CD4-positive, alpha-beta T cell treated with Interferon gamma for 1 hour (primary cell): Measurements from ENCODE around the gene UBASH3A.

Experiments
- DNase-seq: peaks from one replicate; pipeline ENCODE4 v3.0.0-alpha.2; 2020

UBASH3A gene

GRCh38 chr21:42473498-42474042, 69.9 kb downstream of the UBASH3A start:
- DNase-seq: no peak

- DNase-seq: no peak
Observed at GRCh38 chr21:42474043-42474831, 70.5 kb downstream of the UBASH3A start.

DNA sequence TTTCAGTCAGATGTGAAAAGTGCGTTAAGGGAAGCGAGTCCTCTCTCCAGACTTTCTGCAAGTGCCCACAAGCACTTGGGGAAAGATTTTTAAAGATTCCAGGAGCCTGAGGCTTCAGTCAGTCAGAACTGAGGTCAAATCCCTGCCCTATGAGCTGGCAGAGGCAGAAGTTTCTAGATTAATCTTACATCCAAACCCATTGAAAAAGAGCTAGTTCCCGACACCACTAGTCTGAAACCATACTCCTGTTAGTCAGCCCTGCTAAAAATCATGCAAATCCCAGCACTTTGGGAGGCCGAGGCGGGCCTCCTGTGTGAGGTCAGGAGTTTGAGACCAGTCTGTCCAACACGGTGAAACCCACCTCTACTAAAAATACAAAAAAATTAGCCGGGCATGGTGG, 71.3 kb downstream of the UBASH3A start:
- no peak for DNase-seq

GRCh38 chr21:42475526-42476387, 72.1 kb downstream of the UBASH3A start:
- DNase-seq: no peak

GRCh38 chr21:42476388-42477331, 73.0 kb downstream of the UBASH3A start:
- no peak for DNase-seq

DNA sequence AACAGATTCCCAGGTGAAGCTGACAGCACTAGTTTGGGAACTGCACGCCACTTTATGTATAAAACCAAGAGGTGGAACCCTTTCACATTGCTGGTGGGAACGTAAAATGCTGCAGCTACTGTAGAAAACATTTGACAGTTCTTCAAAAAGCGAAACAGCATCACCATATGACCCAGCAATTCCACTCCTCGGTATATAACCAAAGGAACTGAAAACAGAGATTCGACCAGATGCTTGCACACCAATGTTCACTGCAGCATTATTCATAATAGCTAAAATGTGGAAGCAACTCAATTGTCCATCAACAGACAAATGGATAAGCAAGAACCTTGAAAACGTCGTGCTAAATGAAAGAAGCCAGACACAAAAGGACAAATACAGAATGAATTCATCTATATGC, 74.8 kb downstream of the UBASH3A start:
- no peak for DNase-seq

DNA sequence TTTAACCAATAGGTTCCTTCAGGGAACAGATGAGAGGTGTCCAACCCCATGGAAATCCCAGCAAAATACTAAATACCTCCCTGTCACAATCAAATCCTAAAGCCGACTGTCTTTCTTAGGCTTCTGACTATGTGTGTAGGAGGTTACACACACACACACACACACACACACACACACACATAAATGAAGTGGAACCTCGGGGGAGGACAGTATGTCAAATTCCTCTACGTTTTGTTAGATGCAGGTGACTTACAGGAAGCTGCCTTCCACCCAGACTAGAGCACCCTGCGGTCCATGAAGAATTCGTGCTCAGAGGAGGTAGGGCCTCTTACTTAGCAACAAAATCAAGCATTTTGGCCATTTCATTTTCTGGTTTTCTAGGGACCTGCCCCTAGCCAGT, 75.9 kb downstream of the UBASH3A start:
- no peak for DNase-seq

- no peak for DNase-seq
Observed at GRCh38 chr21:42480736-42481135, 77.0 kb downstream of the UBASH3A start.

DNA sequence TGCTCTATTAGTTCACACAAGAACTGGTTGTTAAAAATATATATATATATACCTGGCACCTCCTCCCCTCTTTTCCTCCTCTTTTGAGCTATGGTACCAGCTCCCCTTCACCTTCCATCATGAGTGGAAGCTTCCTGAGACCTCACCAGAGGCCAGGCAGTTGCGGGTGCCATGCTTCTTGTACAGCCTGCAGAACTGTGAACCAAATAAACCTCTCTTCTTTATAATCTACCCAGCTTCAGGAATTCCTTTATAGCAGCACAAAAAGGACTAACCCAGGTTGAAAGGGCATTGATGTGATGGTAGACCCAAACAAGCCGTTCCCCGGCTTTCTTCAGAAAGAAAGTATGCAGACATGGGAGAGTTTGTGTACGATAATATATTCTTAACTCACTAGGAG, 77.5 kb downstream of the UBASH3A start:
- no peak for DNase-seq

DNA sequence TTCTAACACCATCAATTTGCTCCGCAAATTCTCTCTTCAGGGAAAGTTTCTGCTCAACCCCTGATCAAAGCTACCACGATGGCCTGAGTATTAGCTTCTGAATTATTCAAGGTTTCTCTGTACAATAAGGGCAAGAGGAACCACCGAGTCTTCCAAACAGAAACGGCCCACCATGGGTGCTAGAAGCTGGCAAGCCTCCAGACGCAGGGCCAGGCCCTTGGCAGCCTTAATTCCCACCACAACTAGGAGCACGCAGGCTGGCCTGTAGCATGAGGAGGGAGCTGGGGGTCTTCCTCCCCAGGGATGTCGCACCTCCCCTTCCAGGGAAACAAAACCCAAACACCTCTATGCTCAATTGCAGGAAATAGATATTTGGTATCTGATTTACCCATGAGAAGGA, 81.3 kb downstream of the UBASH3A start:
- no peak for DNase-seq

DNA sequence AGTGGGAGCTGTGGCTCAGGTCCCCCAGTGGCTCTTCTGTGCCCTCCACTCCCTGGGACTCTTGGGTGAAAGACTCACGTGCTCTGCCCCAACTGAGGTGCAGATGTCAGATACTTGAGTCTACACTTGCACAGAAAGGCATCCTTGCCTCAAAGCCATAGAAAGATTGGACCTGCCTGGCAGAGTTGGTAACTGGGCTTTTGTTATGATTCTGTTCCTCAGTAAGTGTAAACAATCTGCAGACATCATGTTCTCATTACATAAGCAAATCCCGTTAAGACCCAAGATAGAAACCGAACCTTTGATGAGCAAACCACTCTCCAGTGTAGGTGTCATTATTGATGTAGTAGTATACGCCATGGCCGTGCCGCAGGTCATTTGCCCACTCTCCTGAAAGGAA, 82.4 kb downstream of the UBASH3A start:
- no peak for DNase-seq

DNA sequence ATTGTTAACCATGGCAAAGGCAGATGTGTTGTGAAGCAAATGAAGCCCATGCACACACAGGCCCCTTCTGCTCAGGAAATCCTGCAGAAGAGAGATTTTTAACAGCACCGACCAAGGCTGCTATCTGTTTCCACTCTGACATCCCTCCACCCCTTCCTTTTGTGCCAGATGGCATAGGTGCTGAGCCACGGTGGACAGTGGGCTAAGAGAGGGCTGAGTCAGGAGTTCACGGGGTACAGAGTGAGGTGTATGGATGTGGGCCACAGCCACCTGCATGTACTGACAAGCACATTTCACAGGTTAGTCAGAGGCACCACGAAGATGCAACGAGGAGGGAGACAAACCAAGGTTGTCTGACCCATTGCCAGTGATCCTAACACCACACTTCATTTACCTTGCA, 82.8 kb downstream of the UBASH3A start:
- DNase-seq: no peak

DNA sequence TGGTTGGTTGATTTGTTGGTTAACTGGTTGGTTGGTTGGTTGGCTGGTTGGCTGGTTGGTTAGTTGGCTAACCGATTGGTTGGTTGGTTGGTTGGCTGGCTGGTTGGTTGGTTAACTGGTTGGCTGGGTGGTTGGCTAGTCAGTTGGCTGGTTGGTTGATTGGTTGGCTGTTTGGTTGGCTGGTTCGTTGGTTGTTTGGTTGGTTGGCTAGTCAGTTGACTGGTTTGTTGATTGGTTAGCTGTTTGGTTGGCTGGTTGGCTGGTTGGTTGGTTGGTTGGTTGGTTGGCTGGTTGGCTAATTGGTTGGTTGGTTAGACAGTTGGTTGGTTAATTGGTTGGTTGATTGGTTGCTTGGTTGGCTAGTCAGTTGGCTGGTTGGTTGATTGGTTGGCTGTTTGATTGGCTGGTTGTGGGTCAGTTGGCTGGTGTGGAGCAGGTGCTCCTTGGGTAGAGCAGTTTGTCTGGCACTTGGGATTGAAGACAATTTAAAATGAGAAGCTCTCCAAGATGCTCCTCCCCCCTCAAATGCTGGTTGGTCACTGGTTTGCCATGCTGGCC, 85.4 kb downstream of the UBASH3A start:
- no peak for DNase-seq

GRCh38 chr21:42489991-42490390, 86.3 kb downstream of the UBASH3A start:
- DNase-seq: no peak

- no peak for DNase-seq
Observed at GRCh38 chr21:42490720-42491119, 87.0 kb downstream of the UBASH3A start.

GRCh38 chr21:42491328-42491727, 87.6 kb downstream of the UBASH3A start:
- no peak for DNase-seq

DNA sequence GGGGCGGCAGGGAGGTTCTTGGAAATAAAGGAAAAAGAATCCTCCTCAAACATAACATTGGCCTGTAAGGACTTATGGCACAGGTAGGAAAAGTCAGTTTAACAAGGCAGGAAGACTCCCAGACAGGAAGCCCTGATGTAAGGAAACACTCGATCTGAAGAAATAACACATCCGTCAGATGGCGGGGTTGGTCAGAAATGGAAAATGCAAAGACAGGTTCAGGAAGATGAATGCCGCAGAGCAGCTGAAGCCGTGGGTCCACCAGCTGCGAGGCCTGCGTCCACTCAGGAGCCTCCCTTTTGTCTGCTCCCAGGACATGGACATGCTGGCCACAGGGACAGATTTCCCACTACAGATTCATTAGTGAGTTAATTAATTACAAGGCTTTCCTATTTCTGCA, 88.5 kb downstream of the UBASH3A start:
- no peak for DNase-seq

DNA sequence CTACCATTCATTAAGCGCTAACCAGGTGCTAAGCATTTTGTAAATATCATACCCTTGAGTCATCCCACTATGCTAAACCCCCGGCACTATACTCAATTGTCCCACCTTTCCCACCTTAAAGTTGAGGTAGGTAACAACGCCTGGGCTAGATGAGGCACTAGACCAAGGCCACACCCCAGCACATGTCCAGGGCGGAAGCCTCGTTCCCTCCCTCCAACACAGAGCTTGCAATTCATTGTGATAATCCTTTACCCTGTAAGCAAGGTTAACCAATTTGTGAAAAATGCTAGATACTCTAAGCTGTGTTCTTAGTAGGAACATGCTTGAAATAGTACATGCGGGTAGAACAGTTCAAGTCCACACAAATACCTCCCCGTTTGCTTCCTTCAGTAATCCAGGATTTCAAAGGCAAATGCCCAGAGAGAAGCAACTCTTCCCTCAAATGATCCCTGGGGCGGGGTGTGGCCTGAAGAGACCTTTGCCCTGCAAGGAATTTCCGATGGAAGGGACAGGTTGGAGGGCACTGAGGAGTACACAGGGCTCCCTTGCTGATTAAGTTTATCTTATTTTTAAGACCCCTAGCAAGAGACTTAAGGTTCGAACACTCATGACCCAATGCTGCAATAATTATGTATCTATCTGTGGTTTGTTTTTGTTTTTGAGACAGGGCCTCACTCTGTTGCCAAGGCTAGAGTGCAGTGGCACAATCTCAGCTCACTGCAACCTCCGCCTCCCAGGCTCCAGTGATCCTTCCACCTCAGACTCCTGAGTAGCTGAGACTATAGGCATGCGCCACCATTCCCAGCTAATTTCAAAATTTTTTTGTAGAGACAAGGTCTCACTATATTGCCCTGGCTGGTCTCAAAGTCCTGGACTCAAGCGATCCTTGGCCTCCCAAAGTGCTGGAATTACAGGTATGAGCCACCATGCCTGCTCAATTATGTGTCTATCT, 89.7 kb downstream of the UBASH3A start:
- DNase-seq: no peak

- no peak for DNase-seq
Observed at GRCh38 chr21:42495027-42495426, 91.3 kb downstream of the UBASH3A start.

- DNase-seq: no peak
Observed at GRCh38 chr21:42495765-42496119, 92.0 kb downstream of the UBASH3A start.

GRCh38 chr21:42496120-42496838, 92.6 kb downstream of the UBASH3A start, which contains the start of gene RSPH1:
Gene RSPH1, minus strand, starts transcription at chr21:42496224. Its CDS starts 38 bp downstream, at chr21:42496186.
- peak; percentile 100 for DNase-seq
